Medulla oblongata (tissue), 1 donor: ENCODE data around the gene CPT1A.

ENCODE experiments used
- DNase-seq: peaks from one replicate; pipeline ENCODE4 v3.0.0-alpha.2; 2015; ENCODE audit errors: extremely low spot score

Gene CPT1A

DNA sequence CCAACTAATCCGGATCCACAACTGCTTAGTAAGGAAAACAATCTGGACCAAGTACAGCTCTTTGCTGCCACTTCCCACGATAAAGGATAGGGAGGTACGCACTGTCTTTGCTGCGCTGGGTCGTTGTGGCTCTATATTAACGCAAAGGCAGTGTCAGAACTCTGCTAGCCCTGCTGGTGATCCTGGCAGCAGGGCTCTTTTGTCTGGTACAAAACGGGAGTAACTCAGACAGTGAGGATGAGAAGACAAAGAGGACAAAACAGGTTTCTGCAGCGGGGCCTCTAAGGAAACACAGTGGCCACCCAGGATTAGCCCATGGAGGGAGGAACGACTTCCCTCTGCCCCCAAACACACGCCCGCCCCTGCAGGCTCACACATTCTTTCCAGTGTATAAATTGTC, 131.3 kb downstream of the CPT1A start:
- no peak for DNase-seq

DNA sequence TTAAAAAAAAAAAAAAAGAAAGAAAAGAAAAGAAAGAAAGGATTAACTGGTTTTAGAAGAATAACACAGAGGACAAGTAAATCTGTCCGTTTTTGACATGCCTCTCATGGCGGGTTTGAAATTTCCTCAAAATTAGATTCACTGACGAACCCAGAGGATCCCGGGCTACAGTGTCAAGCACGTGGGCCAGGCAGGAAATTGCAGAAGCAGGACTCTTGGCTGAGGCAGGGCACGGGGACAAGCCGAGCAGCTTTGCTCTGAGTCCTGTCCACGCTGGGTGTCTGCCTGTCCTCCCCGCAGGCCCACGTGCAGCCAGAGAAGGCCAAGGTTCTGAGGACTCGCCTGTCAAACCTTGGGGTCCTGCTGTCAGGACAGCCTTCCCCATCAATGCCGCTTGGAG, 132.7 kb downstream of the CPT1A start:
- no peak for DNase-seq

DNA sequence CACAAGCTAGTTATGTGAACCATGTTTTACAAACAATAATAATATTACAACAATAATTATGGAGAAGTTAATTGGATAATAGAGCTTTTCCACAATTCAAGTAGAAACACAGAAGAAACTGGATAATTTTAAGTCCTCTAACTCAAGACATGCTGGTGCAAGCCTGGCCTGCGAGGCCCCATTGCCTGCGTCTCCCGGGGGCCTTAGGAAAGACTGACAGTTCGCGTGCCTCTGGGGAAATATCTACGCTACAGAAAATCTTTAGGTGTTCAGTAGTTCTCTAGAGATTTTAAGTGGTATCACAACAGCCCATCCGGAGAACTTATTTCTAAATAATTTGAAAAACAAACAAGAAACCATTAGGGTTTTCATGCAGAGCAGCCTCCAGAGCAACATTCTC, 134.2 kb downstream of the CPT1A start:
- no peak for DNase-seq

DNA sequence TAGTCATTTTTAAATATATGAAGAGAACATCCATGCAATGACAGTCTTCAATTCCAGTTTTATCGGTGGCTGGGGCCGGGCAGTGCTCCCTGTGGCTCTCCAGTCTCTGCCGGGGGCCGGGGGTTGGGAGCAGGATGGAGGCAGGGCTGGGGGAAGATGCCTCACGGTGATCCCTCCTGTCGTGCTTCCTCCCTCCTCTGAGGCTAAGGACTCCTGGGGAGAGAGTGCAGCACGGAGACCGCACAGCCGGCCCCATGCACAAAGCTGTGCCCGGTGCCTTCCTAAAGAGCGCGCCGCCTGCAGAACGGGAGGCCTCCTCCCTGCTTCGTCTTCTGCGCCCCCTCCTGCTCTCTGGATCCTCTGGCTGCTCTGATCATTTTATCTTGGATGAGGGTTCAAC, 136.8 kb downstream of the CPT1A start:
- no peak for DNase-seq
